Activated naive CD8-positive, alpha-beta T cell treated with anti-CD3 and anti-CD28 coated beads for 36 hours (primary cell): ENCODE data around the gene STBD1. TPM values are rescaled to one million over a fixed set of nuclear protein-coding genes. Genes with fewer than 3 reads are reported as not detected.

ENCODE experiments used
- DNase-seq: peaks from one replicate; pipeline ENCODE4 v3.0.0; 2021
- H3K27ac Mint-ChIP-seq: one replicate; pipeline ENCODE4 v1.8.0; 2022; ENCODE audit warnings: mild to moderate bottlenecking, moderate library complexity, mixed read lengths
- H3K27me3 Mint-ChIP-seq: one replicate; pipeline ENCODE4 v1.8.0; 2022; ENCODE audit warnings: mild to moderate bottlenecking, mixed read lengths
- H3K36me3 Mint-ChIP-seq: one replicate; pipeline ENCODE4 v1.8.0; 2021; ENCODE audit warnings: mild to moderate bottlenecking, mixed read lengths
- H3K4me1 Mint-ChIP-seq: one replicate; pipeline ENCODE4 v1.8.0; 2021; ENCODE audit warnings: mixed read lengths
- H3K4me3 Mint-ChIP-seq: one replicate; pipeline ENCODE4 v1.8.0; 2022; ENCODE audit warnings: mild to moderate bottlenecking, moderate library complexity, mixed read lengths
- H3K9me3 Mint-ChIP-seq: one replicate; pipeline ENCODE4 v1.8.0; 2022; ENCODE audit warnings: mixed read lengths
- total RNA-seq, 2 experiments: library from RNA; stranded (reverse); gene quantifications; one replicate each; pipeline ENCODE4 v1.2.3, GENCODE V29; 2021

STBD1 gene
- total RNA-seq, 2 experiments from 2014 or later: 0.20 TPM; not detected in 1

GRCh38 chr4:76302826-76303438 lies 3.6 kb upstream of the STBD1 start:
- Mint-ChIP-seq H3K27ac (no peak overlapping the region), H3K27me3 (peaks cover 29% of the 10 kb centered on the region), H3K4me3 (no peak overlapping the region), H3K4me1 (peaks cover 32% of the 10 kb centered on the region), H3K9me3 (peaks cover 6% of the 10 kb centered on the region), H3K36me3 (peaks cover 4% of the 10 kb centered on the region)
- DNase-seq: no peak

- Mint-ChIP-seq H3K27me3 (peaks cover 40% of the 10 kb centered on the region), H3K27ac (no peak overlapping the region), H3K4me1 (peaks cover 30% of the 10 kb centered on the region), H3K36me3 (no peaks in the 10 kb centered on the region), H3K4me3 (peak overlapping the region; percentile 19), H3K9me3 (no peaks in the 10 kb centered on the region)
- DNase-seq: peak; percentile 16
Observed at GRCh38 chr4:76305033-76305687, 1.4 kb upstream of the STBD1 start.

- H3K27me3 Mint-ChIP-seq: peaks cover 44% of the 10 kb centered on the region
- H3K4me1 Mint-ChIP-seq: peaks cover 17% of the 10 kb centered on the region
- H3K27ac Mint-ChIP-seq: no peak overlapping the region
- H3K9me3 Mint-ChIP-seq: no peaks in the 10 kb centered on the region
- no peaks in the 10 kb centered on the region for H3K36me3 Mint-ChIP-seq
- peak overlapping the region; percentile 74 for H3K4me3 Mint-ChIP-seq
- peak; percentile 14 for DNase-seq
Observed at GRCh38 chr4:76306882-76307659, 538 bp downstream of the STBD1 start.

GRCh38 chr4:76307660-76308014 lies 1.1 kb downstream of the STBD1 start:
- Mint-ChIP-seq H3K36me3 (no peaks in the 10 kb centered on the region), H3K27me3 (peaks cover 39% of the 10 kb centered on the region), H3K4me1 (peaks cover 13% of the 10 kb centered on the region), H3K4me3 (no peak overlapping the region), H3K27ac (no peak overlapping the region), H3K9me3 (no peaks in the 10 kb centered on the region)
- DNase-seq: no peak

- no peak overlapping the region for H3K4me3 Mint-ChIP-seq
Observed at GRCh38 chr4:76308548-76308947, 2.0 kb downstream of the STBD1 start.

GRCh38 chr4:76309939-76310550 lies 3.5 kb downstream of the STBD1 start:
- Mint-ChIP-seq H3K9me3 (no peaks in the 10 kb centered on the region), H3K27me3 (peaks cover 27% of the 10 kb centered on the region), H3K4me1 (peaks cover 6% of the 10 kb centered on the region), H3K36me3 (no peaks in the 10 kb centered on the region), H3K4me3 (no peak overlapping the region), H3K27ac (no peak overlapping the region)
- DNase-seq: no peak

More at GRCh38 chr4:76308548-76308947, 2.0 kb downstream of the STBD1 start:
- no peak overlapping the region for H3K27ac Mint-ChIP-seq
- no peaks in the 10 kb centered on the region for H3K36me3 Mint-ChIP-seq
- H3K27me3 Mint-ChIP-seq: peaks cover 33% of the 10 kb centered on the region
- H3K9me3 Mint-ChIP-seq: no peaks in the 10 kb centered on the region
- DNase-seq: no peak
- peaks cover 11% of the 10 kb centered on the region for H3K4me1 Mint-ChIP-seq

- H3K4me3 Mint-ChIP-seq: no peak overlapping the region
- H3K27me3 Mint-ChIP-seq: peaks cover 21% of the 10 kb centered on the region
- H3K36me3 Mint-ChIP-seq: no peaks in the 10 kb centered on the region
- peaks cover 3% of the 10 kb centered on the region for H3K9me3 Mint-ChIP-seq
- no peaks in the 10 kb centered on the region for H3K4me1 Mint-ChIP-seq
- no peak for DNase-seq
- no peak overlapping the region for H3K27ac Mint-ChIP-seq
Observed at GRCh38 chr4:76310683-76311082, 4.2 kb downstream of the STBD1 start.

- DNase-seq: no peak
- Mint-ChIP-seq H3K4me3 (no peak overlapping the region), H3K4me1 (no peaks in the 10 kb centered on the region), H3K27me3 (peaks cover 27% of the 10 kb centered on the region), H3K27ac (no peak overlapping the region), H3K9me3 (peaks cover 12% of the 10 kb centered on the region), H3K36me3 (peaks cover 5% of the 10 kb centered on the region)
Observed at GRCh38 chr4:76311896-76312331, 5.4 kb downstream of the STBD1 start.

- H3K4me1 Mint-ChIP-seq: no peaks in the 10 kb centered on the region
Observed at GRCh38 chr4:76312457-76312856, 5.9 kb downstream of the STBD1 start.

GRCh38 chr4:76313547-76313946 lies 7.0 kb downstream of the STBD1 start:
- peaks cover 5% of the 10 kb centered on the region for H3K36me3 Mint-ChIP-seq
- DNase-seq: no peak
- peaks cover 14% of the 10 kb centered on the region for H3K9me3 Mint-ChIP-seq
- no peak overlapping the region for H3K27ac Mint-ChIP-seq
- H3K27me3 Mint-ChIP-seq: peaks cover 22% of the 10 kb centered on the region
- no peak overlapping the region for H3K4me3 Mint-ChIP-seq
- H3K4me1 Mint-ChIP-seq: no peaks in the 10 kb centered on the region

More at GRCh38 chr4:76312457-76312856, 5.9 kb downstream of the STBD1 start:
- H3K36me3 Mint-ChIP-seq: peaks cover 5% of the 10 kb centered on the region
- no peak overlapping the region for H3K4me3 Mint-ChIP-seq
- H3K27me3 Mint-ChIP-seq: peaks cover 25% of the 10 kb centered on the region
- no peak overlapping the region for H3K27ac Mint-ChIP-seq
- DNase-seq: no peak
- peaks cover 14% of the 10 kb centered on the region for H3K9me3 Mint-ChIP-seq

GRCh38 chr4:76315267-76315918 lies 8.9 kb downstream of the STBD1 start:
- H3K36me3 Mint-ChIP-seq: peaks cover 5% of the 10 kb centered on the region
- DNase-seq: no peak
- no peak overlapping the region for H3K27ac Mint-ChIP-seq
- H3K27me3 Mint-ChIP-seq: peaks cover 11% of the 10 kb centered on the region
- H3K4me1 Mint-ChIP-seq: no peaks in the 10 kb centered on the region
- H3K9me3 Mint-ChIP-seq: peaks cover 21% of the 10 kb centered on the region
- H3K4me3 Mint-ChIP-seq: no peak overlapping the region

GRCh38 chr4:76316131-76316530 lies 9.6 kb downstream of the STBD1 start:
- H3K4me1 Mint-ChIP-seq: no peaks in the 10 kb centered on the region
- DNase-seq: no peak
- peaks cover 22% of the 10 kb centered on the region for H3K9me3 Mint-ChIP-seq
- peaks cover 8% of the 10 kb centered on the region for H3K27me3 Mint-ChIP-seq
- no peak overlapping the region for H3K27ac Mint-ChIP-seq
- H3K4me3 Mint-ChIP-seq: no peak overlapping the region
- H3K36me3 Mint-ChIP-seq: peaks cover 5% of the 10 kb centered on the region

- H3K4me1 Mint-ChIP-seq: no peaks in the 10 kb centered on the region
- H3K9me3 Mint-ChIP-seq: peaks cover 24% of the 10 kb centered on the region
- H3K4me3 Mint-ChIP-seq: no peak overlapping the region
- no peak overlapping the region for H3K27ac Mint-ChIP-seq
- peaks cover 1% of the 10 kb centered on the region for H3K36me3 Mint-ChIP-seq
- no peaks in the 10 kb centered on the region for H3K27me3 Mint-ChIP-seq
- DNase-seq: no peak
Observed at GRCh38 chr4:76322236-76322635, 15.7 kb downstream of the STBD1 start.

- Mint-ChIP-seq H3K36me3 (peaks cover 3% of the 10 kb centered on the region), H3K4me3 (no peak overlapping the region), H3K9me3 (peaks cover 25% of the 10 kb centered on the region), H3K27me3 (no peaks in the 10 kb centered on the region), H3K27ac (no peak overlapping the region), H3K4me1 (no peaks in the 10 kb centered on the region)
- DNase-seq: no peak
Observed at GRCh38 chr4:76325072-76325471, 18.5 kb downstream of the STBD1 start.

GRCh38 chr4:76326515-76326914 lies 20.0 kb downstream of the STBD1 start:
- no peaks in the 10 kb centered on the region for H3K27me3 Mint-ChIP-seq
- no peaks in the 10 kb centered on the region for H3K4me1 Mint-ChIP-seq
- H3K4me3 Mint-ChIP-seq: no peak overlapping the region
- DNase-seq: no peak
- peaks cover 3% of the 10 kb centered on the region for H3K36me3 Mint-ChIP-seq
- peaks cover 21% of the 10 kb centered on the region for H3K9me3 Mint-ChIP-seq
- no peak overlapping the region for H3K27ac Mint-ChIP-seq
